ENCODE data around the gene TMEM220. TPM values are rescaled to one million over a fixed set of nuclear protein-coding genes. Genes with fewer than 3 reads are reported as not detected.

The TMEM220 gene
- total RNA-seq, 2 donors from 2014 or later: 5.5 to 6.5 TPM

DNA sequence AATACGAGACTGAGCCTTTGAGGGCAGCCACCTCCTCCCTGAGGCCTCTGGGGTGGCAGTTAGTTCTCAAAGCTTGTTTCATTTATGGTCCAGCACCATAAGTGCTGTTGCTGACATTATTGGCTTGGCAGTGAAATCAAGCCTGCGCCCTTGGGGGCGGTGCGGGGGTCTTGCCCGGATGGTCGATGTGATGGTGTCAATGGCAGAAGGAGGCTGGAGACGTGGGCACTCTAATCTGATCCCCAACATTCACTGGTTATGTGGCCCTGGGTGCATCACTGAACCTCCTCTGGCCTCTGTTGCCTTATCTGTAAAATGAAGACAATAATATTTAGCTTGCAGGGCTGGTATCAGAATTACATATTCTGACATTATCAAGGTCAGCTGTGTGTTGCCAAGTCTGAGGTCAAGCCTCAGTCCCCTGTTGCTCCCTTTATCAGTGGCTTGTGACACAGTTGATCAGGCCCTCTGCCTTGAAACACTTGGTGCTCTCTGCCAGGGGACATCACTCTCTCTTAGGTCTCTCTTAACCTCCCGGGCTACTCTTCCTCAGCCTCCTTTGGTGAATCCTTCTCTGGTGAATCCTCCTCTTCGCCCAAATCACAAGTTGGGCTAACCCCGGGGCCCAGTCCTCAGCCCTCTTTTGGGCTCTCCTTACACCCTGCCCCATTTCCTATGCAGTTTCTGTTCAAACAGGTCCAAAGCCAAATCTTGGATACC lies 11.8 kb upstream of the TMEM220 start:
- TF ChIP-seq, protein P1, sequence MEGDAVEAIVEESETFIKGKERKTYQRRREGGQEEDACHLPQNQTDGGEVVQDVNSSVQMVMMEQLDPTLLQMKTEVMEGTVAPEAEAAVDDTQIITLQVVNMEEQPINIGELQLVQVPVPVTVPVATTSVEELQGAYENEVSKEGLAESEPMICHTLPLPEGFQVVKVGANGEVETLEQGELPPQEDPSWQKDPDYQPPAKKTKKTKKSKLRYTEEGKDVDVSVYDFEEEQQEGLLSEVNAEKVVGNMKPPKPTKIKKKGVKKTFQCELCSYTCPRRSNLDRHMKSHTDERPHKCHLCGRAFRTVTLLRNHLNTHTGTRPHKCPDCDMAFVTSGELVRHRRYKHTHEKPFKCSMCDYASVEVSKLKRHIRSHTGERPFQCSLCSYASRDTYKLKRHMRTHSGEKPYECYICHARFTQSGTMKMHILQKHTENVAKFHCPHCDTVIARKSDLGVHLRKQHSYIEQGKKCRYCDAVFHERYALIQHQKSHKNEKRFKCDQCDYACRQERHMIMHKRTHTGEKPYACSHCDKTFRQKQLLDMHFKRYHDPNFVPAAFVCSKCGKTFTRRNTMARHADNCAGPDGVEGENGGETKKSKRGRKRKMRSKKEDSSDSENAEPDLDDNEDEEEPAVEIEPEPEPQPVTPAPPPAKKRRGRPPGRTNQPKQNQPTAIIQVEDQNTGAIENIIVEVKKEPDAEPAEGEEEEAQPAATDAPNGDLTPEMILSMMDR (IDR thresholded peaks at IDR 0.05): no peak
- H3K9me3 ChIP-seq: no peaks in the 10 kb centered on the region
- no peak for DNase-seq (ENCODE audit: low spot score)

DNA sequence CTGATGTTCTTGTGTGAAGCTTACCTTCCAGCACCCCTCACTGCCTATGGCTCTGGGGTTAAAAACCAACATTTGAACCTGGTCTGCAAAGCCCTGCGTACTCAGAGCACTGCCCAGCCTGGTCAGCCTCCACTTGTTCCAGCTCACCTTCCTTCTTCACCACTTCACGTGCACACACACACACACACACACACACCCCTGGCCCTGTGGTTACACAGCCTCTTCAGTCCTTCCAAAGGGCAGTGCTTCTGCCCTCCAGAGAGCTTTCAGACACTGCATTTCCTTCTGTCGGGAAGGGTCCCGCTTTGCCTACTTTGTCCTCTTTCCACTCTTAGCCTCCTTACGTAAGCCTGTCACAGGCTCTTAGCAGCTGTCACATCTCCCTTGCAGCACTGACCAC lies 9.6 kb upstream of the TMEM220 start:
- no peak overlapping the region for H3K4me3 ChIP-seq
- peaks cover 0 to 4% of the 10 kb centered on the region in 2 donors for H3K4me1 ChIP-seq
- no peaks in the 10 kb centered on the region for H3K36me3 ChIP-seq
- H3K27me3 ChIP-seq: no peaks in the 10 kb centered on the region
- TF ChIP-seq, protein P1 (IDR thresholded peaks at IDR 0.05): no peak
- H3K9me3 ChIP-seq: no peaks in the 10 kb centered on the region
- DNase-seq (ENCODE audit: low spot score): peak; percentile 53
- H3K27ac ChIP-seq: no peak overlapping the region

More for the DNA sequence above, 11.8 kb upstream of the TMEM220 start:
- peaks cover 0 to 4% of the 10 kb centered on the region in 2 donors for H3K4me1 ChIP-seq
- H3K27me3 ChIP-seq: no peaks in the 10 kb centered on the region
- H3K27ac ChIP-seq: no peak overlapping the region
- no peak overlapping the region for H3K4me3 ChIP-seq
- H3K36me3 ChIP-seq: no peaks in the 10 kb centered on the region

DNA sequence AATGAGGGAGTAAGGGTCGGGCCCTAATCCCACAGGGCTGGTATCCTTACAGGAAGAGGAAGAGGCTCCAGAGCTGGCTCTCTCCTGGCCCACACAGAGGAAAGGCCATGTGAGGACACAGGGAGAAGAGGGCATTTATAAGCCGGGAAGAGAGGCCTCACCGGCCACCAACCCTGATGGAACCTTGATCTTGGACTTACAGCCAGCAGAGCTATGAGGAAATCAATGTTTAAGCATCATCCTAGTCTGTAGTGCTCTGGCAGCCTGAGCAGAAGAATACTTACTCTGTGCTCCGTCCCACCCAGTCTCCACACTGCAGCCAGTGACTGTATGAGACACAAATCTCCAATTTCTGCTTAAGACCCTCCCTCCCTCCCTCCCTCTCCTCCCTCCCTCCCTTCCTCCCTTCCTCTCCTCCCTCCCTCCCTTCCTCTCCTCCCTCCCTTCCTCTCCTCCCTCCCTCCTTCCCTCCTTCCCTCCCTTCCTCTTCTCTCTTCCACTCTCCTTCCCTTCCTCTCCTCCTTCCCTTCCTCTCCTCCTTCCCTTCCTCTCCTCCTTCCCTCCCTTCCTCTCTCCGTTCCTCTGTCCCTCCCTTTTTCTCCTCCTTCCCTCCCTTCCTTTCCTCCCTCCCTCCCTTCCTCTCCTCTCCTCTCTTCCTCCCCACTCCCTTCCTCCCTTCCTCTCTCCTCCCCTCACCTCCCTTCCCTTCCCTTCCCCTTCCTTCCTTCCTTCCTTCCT lies 8.9 kb upstream of the TMEM220 start:
- Histone ChIP-seq H3K9me3 (no peaks in the 10 kb centered on the region), H3K27me3 (no peaks in the 10 kb centered on the region), H3K27ac (no peak overlapping the region), H3K4me1 (peaks cover 0 to 4% of the 10 kb centered on the region in 2 donors), H3K4me3 (no peak overlapping the region), H3K36me3 (no peaks in the 10 kb centered on the region)
- peak; percentile 59 for DNase-seq (ENCODE audit: low spot score)
- TF ChIP-seq, protein P1 (IDR thresholded peaks at IDR 0.05): no peak

DNA sequence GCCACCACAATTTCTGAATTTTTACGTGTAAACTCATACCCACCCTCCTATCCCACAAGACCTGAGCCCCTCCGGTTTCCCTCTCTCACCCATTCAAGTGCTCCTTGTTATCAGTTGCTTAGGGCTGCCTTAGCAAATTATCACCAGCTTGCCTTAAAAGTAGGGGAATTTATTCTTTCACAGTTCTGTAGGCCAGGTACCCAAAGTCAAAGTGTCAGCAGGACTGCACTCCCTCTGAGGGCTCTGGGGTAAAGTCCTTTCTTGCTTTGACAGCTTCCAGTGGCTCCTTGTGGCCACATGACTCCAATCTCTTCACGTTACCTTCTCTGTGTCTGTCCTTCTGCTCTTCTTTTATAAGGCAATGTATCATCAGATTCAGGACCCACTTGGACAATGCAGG lies 7.9 kb upstream of the TMEM220 start:
- no peaks in the 10 kb centered on the region for H3K36me3 ChIP-seq
- H3K27me3 ChIP-seq: no peaks in the 10 kb centered on the region

DNA sequence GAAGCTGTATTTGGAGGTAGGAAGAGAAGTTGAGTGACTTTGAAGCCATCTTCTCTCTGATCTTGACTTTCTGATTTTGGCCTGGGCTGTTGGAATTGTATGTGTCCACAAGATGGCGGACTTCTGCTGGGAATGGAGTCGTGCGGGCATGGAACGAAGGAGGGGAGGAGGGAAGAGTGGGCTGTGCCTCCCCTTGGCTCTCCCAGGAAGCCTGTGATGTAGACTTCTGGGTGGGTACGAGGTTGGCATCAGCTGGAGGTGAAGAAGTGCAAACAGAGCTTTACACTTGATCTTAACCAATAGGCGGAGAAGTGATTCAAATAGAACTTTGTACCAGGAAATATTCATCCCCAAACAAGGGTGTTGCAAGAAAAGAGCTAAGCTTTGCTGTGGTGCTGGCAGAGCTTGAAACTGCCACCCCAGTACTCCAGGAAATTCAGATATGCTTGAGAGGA lies 7.4 kb upstream of the TMEM220 start:
- Histone ChIP-seq H3K36me3 (no peaks in the 10 kb centered on the region), H3K4me1 (peaks cover 0 to 4% of the 10 kb centered on the region in 2 donors), H3K9me3 (no peaks in the 10 kb centered on the region), H3K27ac (no peak overlapping the region), H3K4me3 (no peak overlapping the region), H3K27me3 (no peaks in the 10 kb centered on the region)
- TF ChIP-seq, protein P1 (IDR thresholded peaks at IDR 0.05): peak; percentile 71 to 84
- peak; percentile 66 for DNase-seq (ENCODE audit: low spot score)

More for the DNA sequence above, 7.9 kb upstream of the TMEM220 start:
- TF ChIP-seq, protein P1 (IDR thresholded peaks at IDR 0.05): no peak
- Histone ChIP-seq H3K9me3 (no peaks in the 10 kb centered on the region), H3K4me3 (no peak overlapping the region), H3K4me1 (peaks cover 0 to 4% of the 10 kb centered on the region in 2 donors), H3K27ac (no peak overlapping the region)
- DNase-seq (ENCODE audit: low spot score): no peak

Measured in right atrium auricular region (tissue), 2 donors.